Measurements from ENCODE around the gene AP1M1. TPM values are rescaled to one million over a fixed set of nuclear protein-coding genes. Genes with fewer than 3 reads are reported as not detected.
A peak's percentile ranks its signal among the peaks of the same experiment; 100 is the strongest.

Gene AP1M1
- total RNA-seq, 4 donors from 2014 or later: 62.0 to 140 (median 105) TPM

- Histone ChIP-seq H3K27ac (peak overlapping the region in 3 of 4 donors; percentile 40 to 89 (median 42)), H3K9me3 (no peaks in the 10 kb centered on the region), H3K36me3 (peaks cover 0 to 50% of the 10 kb centered on the region in 2 donors), H3K27me3 (no peaks in the 10 kb centered on the region), H3K4me1 (peaks cover 0 to 42% (median 14%) of the 10 kb centered on the region in 3 donors), H3K4me3 (no peak overlapping the region)
- WGBS, 2 donors (ENCODE audit: low coverage in 1 of 2): 71 to 85% methylated on average over 5 to 7 of the region's 20 CpGs
- TF ChIP-seq POLR2AphosphoS5 (IDR thresholded peaks at IDR 0.05) (no peak), EP300 (IDR thresholded peaks at IDR 0.05) (no peak), POLR2A (IDR thresholded peaks at IDR 0.05) (no peak)
- TF ChIP-seq, protein P1, sequence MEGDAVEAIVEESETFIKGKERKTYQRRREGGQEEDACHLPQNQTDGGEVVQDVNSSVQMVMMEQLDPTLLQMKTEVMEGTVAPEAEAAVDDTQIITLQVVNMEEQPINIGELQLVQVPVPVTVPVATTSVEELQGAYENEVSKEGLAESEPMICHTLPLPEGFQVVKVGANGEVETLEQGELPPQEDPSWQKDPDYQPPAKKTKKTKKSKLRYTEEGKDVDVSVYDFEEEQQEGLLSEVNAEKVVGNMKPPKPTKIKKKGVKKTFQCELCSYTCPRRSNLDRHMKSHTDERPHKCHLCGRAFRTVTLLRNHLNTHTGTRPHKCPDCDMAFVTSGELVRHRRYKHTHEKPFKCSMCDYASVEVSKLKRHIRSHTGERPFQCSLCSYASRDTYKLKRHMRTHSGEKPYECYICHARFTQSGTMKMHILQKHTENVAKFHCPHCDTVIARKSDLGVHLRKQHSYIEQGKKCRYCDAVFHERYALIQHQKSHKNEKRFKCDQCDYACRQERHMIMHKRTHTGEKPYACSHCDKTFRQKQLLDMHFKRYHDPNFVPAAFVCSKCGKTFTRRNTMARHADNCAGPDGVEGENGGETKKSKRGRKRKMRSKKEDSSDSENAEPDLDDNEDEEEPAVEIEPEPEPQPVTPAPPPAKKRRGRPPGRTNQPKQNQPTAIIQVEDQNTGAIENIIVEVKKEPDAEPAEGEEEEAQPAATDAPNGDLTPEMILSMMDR (IDR thresholded peaks at IDR 0.05): no peak
- peak; percentile 68 for ATAC-seq
These were observed 2.6 kb downstream of the AP1M1 start for GRCh38 chr19:16200038-16201010.

- Histone ChIP-seq H3K36me3 (peaks cover 0 to 56% of the 10 kb centered on the region in 2 donors), H3K9me3 (no peaks in the 10 kb centered on the region), H3K4me1 (peaks cover 0 to 48% (median 14%) of the 10 kb centered on the region in 3 donors), H3K4me3 (no peak overlapping the region), H3K27me3 (no peaks in the 10 kb centered on the region), H3K27ac (no peak overlapping the region)
- 50 to 80% methylated on average over 1 to 4 of the region's 4 CpGs for WGBS, 2 donors (ENCODE audit: low coverage in 1 of 2)
- TF ChIP-seq POLR2AphosphoS5 (IDR thresholded peaks at IDR 0.05) (no peak), EP300 (IDR thresholded peaks at IDR 0.05) (no peak), POLR2A (IDR thresholded peaks at IDR 0.05) (no peak)
- TF ChIP-seq, protein P1 (IDR thresholded peaks at IDR 0.05): no peak
- no peak for ATAC-seq
These were observed 3.3 kb downstream of the AP1M1 start for GRCh38 chr19:16201011-16201391.

DNA sequence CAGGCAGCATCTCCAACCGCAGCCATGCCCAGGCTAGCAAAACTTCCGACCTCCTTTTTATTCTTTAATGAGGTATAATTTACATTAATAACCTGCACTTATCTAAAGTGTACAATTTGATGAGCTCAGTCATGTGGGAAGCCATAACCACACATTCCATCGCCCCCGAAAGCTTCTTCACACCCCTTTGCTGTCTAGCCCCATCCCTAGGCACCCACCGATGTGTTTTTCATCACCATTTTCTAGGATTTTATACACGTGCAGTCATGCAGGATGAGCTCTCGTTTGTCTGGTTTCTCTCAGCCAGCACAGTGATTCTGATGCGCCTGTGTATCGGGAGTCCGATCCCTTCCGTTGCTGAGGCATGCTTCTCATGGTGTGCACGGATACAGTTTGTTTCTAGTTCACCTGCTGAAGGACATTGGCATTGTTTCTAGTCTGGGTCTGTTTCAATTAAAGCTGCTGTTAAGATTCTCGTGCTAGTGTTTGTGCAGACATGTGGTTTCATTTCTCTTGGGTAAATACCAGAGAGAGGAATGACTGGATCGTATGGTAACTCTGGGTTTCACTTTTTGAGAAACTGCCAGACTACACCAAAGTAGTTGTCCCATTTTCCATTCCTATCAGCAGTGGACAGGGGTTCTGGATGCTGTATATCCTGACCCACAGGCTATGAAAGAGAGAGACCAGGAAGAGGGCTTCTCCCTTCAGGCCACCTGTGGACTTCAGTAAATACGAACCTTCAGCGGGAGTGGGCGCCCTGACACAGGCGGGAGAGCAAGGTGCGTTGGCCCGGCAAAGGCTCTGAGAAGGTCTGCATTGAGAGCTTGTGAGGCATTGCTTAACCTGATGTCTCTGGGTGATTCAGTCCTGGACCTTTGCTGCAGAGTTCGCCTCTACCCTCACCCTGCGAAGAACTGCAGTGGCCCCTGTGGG is 4.9 kb downstream of the AP1M1 start:
- H3K27me3 ChIP-seq: no peaks in the 10 kb centered on the region
- H3K4me1 ChIP-seq: peaks cover 0 to 45% (median 14%) of the 10 kb centered on the region in 3 donors
- TF ChIP-seq, protein P1 (IDR thresholded peaks at IDR 0.05): no peak
- no peak for TF ChIP-seq POLR2AphosphoS5 (IDR thresholded peaks at IDR 0.05)
- no peak for TF ChIP-seq POLR2A (IDR thresholded peaks at IDR 0.05)
- TF ChIP-seq EP300 (IDR thresholded peaks at IDR 0.05): no peak
- H3K9me3 ChIP-seq: no peaks in the 10 kb centered on the region
- H3K36me3 ChIP-seq: peaks cover 0 to 72% of the 10 kb centered on the region in 2 donors
- WGBS, 2 donors (ENCODE audit: low coverage in 1 of 2): 68 to 89% methylated on average over 11 to 12 of the region's 22 CpGs
- H3K27ac ChIP-seq: no peak overlapping the region
- no peak overlapping the region for H3K4me3 ChIP-seq
- no peak for ATAC-seq

GRCh38 chr19:16203256-16204004 is 5.7 kb downstream of the AP1M1 start:
- H3K4me3 ChIP-seq: no peak overlapping the region
- H3K27me3 ChIP-seq: no peaks in the 10 kb centered on the region
- no peak for TF ChIP-seq EP300 (IDR thresholded peaks at IDR 0.05)
- no peak for TF ChIP-seq POLR2AphosphoS5 (IDR thresholded peaks at IDR 0.05)
- TF ChIP-seq POLR2A (IDR thresholded peaks at IDR 0.05): no peak
- TF ChIP-seq, protein P1 (IDR thresholded peaks at IDR 0.05): no peak
- H3K9me3 ChIP-seq: no peaks in the 10 kb centered on the region
- ATAC-seq: no peak
- H3K4me1 ChIP-seq: peaks cover 0 to 41% (median 14%) of the 10 kb centered on the region in 3 donors
- H3K36me3 ChIP-seq: peaks cover 0 to 81% of the 10 kb centered on the region in 2 donors
- H3K27ac ChIP-seq: no peak overlapping the region
- WGBS, 2 donors (ENCODE audit: low coverage in 1 of 2): 73 to 83% methylated on average over 2 to 4 of the region's 19 CpGs
